Measurements from ENCODE around the gene STK39.

The STK39 gene

GRCh38 chr2:167957662-167958061 lies 289.7 kb downstream of the STK39 start:
- DNase-seq (ENCODE audit: low read depth): no peak

GRCh38 chr2:167955264-167955906 lies 292.0 kb downstream of the STK39 start:
- no peak for DNase-seq (ENCODE audit: low read depth)

- no peak for DNase-seq (ENCODE audit: low read depth)
These were observed 292.9 kb downstream of the STK39 start for GRCh38 chr2:167954495-167954894.

- no peak for DNase-seq (ENCODE audit: low read depth)
These were observed 293.6 kb downstream of the STK39 start for GRCh38 chr2:167953776-167954175.

- DNase-seq (ENCODE audit: low read depth): no peak
These were observed 296.8 kb downstream of the STK39 start for GRCh38 chr2:167950571-167950970.

- DNase-seq (ENCODE audit: low read depth): no peak
These were observed 301.0 kb downstream of the STK39 start for GRCh38 chr2:167946441-167946841.

GRCh38 chr2:167945660-167946368 lies 301.6 kb downstream of the STK39 start:
- DNase-seq (ENCODE audit: low read depth): no peak

- DNase-seq (ENCODE audit: low read depth): no peak
These were observed 302.4 kb downstream of the STK39 start for GRCh38 chr2:167944825-167945659.

GRCh38 chr2:167943897-167944296 lies 303.5 kb downstream of the STK39 start:
- no peak for DNase-seq (ENCODE audit: low read depth)

GRCh38 chr2:167943368-167943767 lies 304.0 kb downstream of the STK39 start:
- DNase-seq (ENCODE audit: low read depth): no peak

- no peak for DNase-seq (ENCODE audit: low read depth)
These were observed 304.9 kb downstream of the STK39 start for GRCh38 chr2:167942366-167943081.

GRCh38 chr2:167941604-167942003 lies 305.8 kb downstream of the STK39 start:
- no peak for DNase-seq (ENCODE audit: low read depth)

GRCh38 chr2:167940734-167941507 lies 306.5 kb downstream of the STK39 start:
- DNase-seq (ENCODE audit: low read depth): no peak

- no peak for DNase-seq (ENCODE audit: low read depth)
These were observed 307.1 kb downstream of the STK39 start for GRCh38 chr2:167940346-167940725.

- no peak for DNase-seq (ENCODE audit: low read depth)
These were observed 307.7 kb downstream of the STK39 start for GRCh38 chr2:167939514-167940345.

- DNase-seq (ENCODE audit: low read depth): no peak
These were observed 310.0 kb downstream of the STK39 start for GRCh38 chr2:167937403-167937802.

GRCh38 chr2:167935803-167936110 lies 311.6 kb downstream of the STK39 start:
- DNase-seq (ENCODE audit: low read depth): no peak

GRCh38 chr2:167933097-167933814 lies 314.1 kb downstream of the STK39 start:
- no peak for DNase-seq (ENCODE audit: low read depth)

GRCh38 chr2:167932123-167932693 lies 315.2 kb downstream of the STK39 start:
- DNase-seq (ENCODE audit: low read depth): no peak

- no peak for DNase-seq (ENCODE audit: low read depth)
These were observed 317.9 kb downstream of the STK39 start for GRCh38 chr2:167929484-167929883.

Data from non-pigmented ciliary epithelial cell (primary cell).